ENCODE results near the gene PINLYP.

DNA sequence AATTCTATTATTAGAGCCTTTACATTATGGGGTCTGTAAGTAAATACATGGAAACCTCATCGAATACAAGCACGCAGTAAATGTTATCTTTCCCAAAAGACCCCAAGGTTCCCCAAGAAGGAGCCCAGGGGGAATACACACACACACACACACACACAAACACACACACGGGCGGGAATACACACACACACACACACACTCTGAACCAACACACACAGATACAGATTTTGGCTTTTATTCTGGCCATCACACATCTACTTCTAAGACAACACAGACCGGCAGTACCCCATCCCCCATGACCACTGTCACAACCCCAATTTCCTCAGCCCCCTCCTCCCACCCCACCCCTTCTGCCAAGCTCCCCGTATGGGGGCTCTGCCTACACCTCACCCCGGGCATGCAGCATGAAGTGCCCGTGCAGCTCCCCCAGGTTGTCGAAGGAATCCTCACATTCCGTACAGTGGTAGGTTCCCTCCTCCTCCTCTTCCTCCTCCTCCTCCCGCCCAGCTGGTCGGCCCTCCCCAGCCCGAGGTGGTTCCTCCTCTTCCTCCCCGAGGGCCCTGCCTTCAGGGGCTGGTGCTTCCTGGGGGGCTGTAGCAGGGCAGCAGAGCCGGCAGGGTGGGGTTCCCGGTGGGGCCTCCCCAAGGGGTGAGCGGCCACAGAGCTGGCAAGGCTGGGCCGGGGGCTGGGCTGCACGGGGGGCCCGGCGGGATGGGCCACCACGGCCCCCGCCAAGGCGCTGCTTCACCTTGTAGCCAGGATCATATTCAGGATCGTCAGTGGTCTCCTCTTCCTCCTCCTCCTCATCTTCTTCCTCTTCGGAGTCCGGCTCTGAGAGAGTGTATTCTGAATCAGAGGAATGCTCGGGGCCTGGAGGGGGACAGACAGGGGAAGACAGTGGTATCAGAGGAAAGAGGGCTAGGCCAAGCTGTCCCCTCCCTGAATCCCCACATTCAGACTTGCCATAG lies 31.9 kb downstream of the PINLYP start:
- TF ChIP-seq, protein P1, sequence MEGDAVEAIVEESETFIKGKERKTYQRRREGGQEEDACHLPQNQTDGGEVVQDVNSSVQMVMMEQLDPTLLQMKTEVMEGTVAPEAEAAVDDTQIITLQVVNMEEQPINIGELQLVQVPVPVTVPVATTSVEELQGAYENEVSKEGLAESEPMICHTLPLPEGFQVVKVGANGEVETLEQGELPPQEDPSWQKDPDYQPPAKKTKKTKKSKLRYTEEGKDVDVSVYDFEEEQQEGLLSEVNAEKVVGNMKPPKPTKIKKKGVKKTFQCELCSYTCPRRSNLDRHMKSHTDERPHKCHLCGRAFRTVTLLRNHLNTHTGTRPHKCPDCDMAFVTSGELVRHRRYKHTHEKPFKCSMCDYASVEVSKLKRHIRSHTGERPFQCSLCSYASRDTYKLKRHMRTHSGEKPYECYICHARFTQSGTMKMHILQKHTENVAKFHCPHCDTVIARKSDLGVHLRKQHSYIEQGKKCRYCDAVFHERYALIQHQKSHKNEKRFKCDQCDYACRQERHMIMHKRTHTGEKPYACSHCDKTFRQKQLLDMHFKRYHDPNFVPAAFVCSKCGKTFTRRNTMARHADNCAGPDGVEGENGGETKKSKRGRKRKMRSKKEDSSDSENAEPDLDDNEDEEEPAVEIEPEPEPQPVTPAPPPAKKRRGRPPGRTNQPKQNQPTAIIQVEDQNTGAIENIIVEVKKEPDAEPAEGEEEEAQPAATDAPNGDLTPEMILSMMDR (conservative IDR thresholded peaks at IDR 0.05; ENCODE audit: low read length) = no peak
- no peak for TF ChIP-seq EZH2phosphoT487 (IDR thresholded peaks at IDR 0.05; ENCODE audit: borderline replicate concordance, low read depth, low read length)
